Adrenal gland (tissue), 5 donors: ENCODE measurements around the gene SHROOM4.

Experiments
- POLR2A ChIP-seq, 2 donors: fragments of 450-650 bp; IDR thresholded peaks; one replicate each; pipeline ENCODE4 v1.6.1; 2017; ENCODE audit warnings: antibody characterized with exemption in 2 of 2, mild to moderate bottlenecking in 2 of 2, moderate library complexity in 1 of 2
- TF ChIP-seq, protein P1 (sequence below), 6 experiments: fragments of 450-650 bp in 4 of 6; fragments of 200-600 bp in 2 of 6; sonication (generic) in 1 of 6; IDR thresholded peaks; 1 replicate in 5 of 6; 2 replicates in 1 of 6; pipeline versions ENCODE4 v1.5.1 to v1.8.0; 2016 to 2021; ENCODE audit warnings: antibody characterized with exemption in 6 of 6, mild to moderate bottlenecking in 2 of 6, moderate library complexity in 1 of 6
- donor health status: DM: no; HTN: no; CAD: no.

- TF ChIP-seq, protein P1, sequence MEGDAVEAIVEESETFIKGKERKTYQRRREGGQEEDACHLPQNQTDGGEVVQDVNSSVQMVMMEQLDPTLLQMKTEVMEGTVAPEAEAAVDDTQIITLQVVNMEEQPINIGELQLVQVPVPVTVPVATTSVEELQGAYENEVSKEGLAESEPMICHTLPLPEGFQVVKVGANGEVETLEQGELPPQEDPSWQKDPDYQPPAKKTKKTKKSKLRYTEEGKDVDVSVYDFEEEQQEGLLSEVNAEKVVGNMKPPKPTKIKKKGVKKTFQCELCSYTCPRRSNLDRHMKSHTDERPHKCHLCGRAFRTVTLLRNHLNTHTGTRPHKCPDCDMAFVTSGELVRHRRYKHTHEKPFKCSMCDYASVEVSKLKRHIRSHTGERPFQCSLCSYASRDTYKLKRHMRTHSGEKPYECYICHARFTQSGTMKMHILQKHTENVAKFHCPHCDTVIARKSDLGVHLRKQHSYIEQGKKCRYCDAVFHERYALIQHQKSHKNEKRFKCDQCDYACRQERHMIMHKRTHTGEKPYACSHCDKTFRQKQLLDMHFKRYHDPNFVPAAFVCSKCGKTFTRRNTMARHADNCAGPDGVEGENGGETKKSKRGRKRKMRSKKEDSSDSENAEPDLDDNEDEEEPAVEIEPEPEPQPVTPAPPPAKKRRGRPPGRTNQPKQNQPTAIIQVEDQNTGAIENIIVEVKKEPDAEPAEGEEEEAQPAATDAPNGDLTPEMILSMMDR (IDR thresholded peaks at IDR 0.05): no peak
- no peak for TF ChIP-seq POLR2A (IDR thresholded peaks at IDR 0.05)
Observed at GRCh38 chrX:50705042-50705441, 109.0 kb downstream of the SHROOM4 start.
